HEK293 (cell line): ENCODE measurements around the gene USP12.
A peak's percentile ranks its signal among the peaks of the same experiment; 100 is the strongest.

Experiments
- CTCF ChIA-PET: fragments of 350-600 bp; formaldehyde crosslinking; extraction: SDS; loops from one replicate; lab custom pipeline; 2021; ENCODE audit warnings: antibody characterized with exemption; lab: Yijun Ruan, JAX
- POLR2A ChIA-PET: fragments of 300-600 bp; formaldehyde crosslinking; extraction: SDS; loops from one replicate; lab custom pipeline; 2020; ENCODE audit warnings: antibody characterized with exemption, inconsistent platforms; lab: Yijun Ruan, JAX
- H3K27ac ChIP-seq: fragments of 200-500 bp; sonication (Bioruptor generic); 2 replicates; pipeline ENCODE4 v1.5.1; 2014; ENCODE audit warnings: low read depth, low read length, control low read depth, inconsistent platforms; ENCODE audit errors: extremely low read depth
- H3K36me3 ChIP-seq, 2 experiments: fragments of 200-500 bp in 1 of 2; sonication (Bioruptor generic) in 1 of 2; 1 replicate in 1 of 2; 2 replicates in 1 of 2; pipeline ENCODE4 v1.5.1; 2014 to 2017; ENCODE audit warnings: inconsistent platforms in 2 of 2, low read length in 2 of 2; ENCODE audit not compliant: control insufficient read depth in 2 of 2, insufficient read depth in 1 of 2
- H3K4me1 ChIP-seq: fragments of 200-500 bp; sonication (Bioruptor generic); 2 replicates; pipeline ENCODE4 v1.5.1; 2014; ENCODE audit warnings: mild to moderate bottlenecking, low read length, inconsistent platforms; ENCODE audit not compliant: control insufficient read depth, insufficient read depth
- H3K4me3 ChIP-seq: 2 replicates; pipeline ENCODE4 v1.5.1; 2011; ENCODE audit warnings: low read depth, mild to moderate bottlenecking, control low read depth, low read length, moderate library complexity
- H3K9me3 ChIP-seq: fragments of 200-500 bp; sonication (Bioruptor generic); 2 replicates; pipeline ENCODE4 v1.5.1; 2014; ENCODE audit warnings: low read depth, low read length, inconsistent platforms; ENCODE audit not compliant: control insufficient read depth, insufficient read depth
- KLF16 ChIP-seq: fragments of 450-650 bp; formaldehyde crosslinking; IDR thresholded peaks from 2 replicates; pipeline ENCODE4 v1.5.1; 2017; ENCODE audit warnings: missing biosample characterization, missing genetic modification characterization
- KLF7 ChIP-seq: fragments of 450-650 bp; formaldehyde crosslinking; IDR thresholded peaks from 2 replicates; pipeline ENCODE4 v1.5.1; 2016; ENCODE audit warnings: missing biosample characterization, missing genetic modification characterization, borderline replicate concordance
- OSR2 ChIP-seq: fragments of 450-650 bp; formaldehyde crosslinking; IDR thresholded peaks from 2 replicates; pipeline ENCODE4 v1.5.1; 2016; ENCODE audit warnings: missing biosample characterization, missing genetic modification characterization
- PRDM6 ChIP-seq: fragments of 450-650 bp; formaldehyde crosslinking; IDR thresholded peaks from 2 replicates; pipeline ENCODE4 v1.5.1; 2017; ENCODE audit warnings: missing biosample characterization, missing genetic modification characterization
- ZBTB1 ChIP-seq: fragments of 450-650 bp; formaldehyde crosslinking; IDR thresholded peaks from 2 replicates; pipeline ENCODE4 v1.5.1; 2016; ENCODE audit warnings: missing biosample characterization, missing genetic modification characterization
- ZBTB7A ChIP-seq: fragments of 450-650 bp; formaldehyde crosslinking; IDR thresholded peaks from 2 replicates; pipeline ENCODE4 v1.5.1; 2016; ENCODE audit warnings: low read depth, missing biosample characterization, missing genetic modification characterization
- ZFP3 ChIP-seq: fragments of 450-650 bp; formaldehyde crosslinking; IDR thresholded peaks from 2 replicates; pipeline ENCODE4 v1.5.1; 2016; ENCODE audit warnings: low read depth, missing biosample characterization, missing genetic modification characterization
- ZFP37 ChIP-seq: fragments of 450-650 bp; formaldehyde crosslinking; IDR thresholded peaks from 2 replicates; pipeline ENCODE4 v1.5.1; 2016; ENCODE audit warnings: missing biosample characterization, missing genetic modification characterization
- ZIC2 ChIP-seq: fragments of 450-650 bp; formaldehyde crosslinking; IDR thresholded peaks from 2 replicates; pipeline ENCODE4 v1.5.1; 2016; ENCODE audit warnings: missing biosample characterization, missing genetic modification characterization
- ZNF140 ChIP-seq: fragments of 450-650 bp; formaldehyde crosslinking; IDR thresholded peaks from 2 replicates; pipeline ENCODE4 v1.5.1; 2016; ENCODE audit warnings: missing biosample characterization, missing genetic modification characterization
- ZNF16 ChIP-seq: fragments of 450-650 bp; formaldehyde crosslinking; IDR thresholded peaks from 2 replicates; pipeline ENCODE4 v1.5.1; 2016; ENCODE audit warnings: low read depth, missing biosample characterization, missing genetic modification characterization
- ZNF214 ChIP-seq: fragments of 450-650 bp; formaldehyde crosslinking; IDR thresholded peaks from 2 replicates; pipeline ENCODE4 v1.5.1; 2017; ENCODE audit warnings: missing biosample characterization, mild to moderate bottlenecking, missing genetic modification characterization, borderline replicate concordance
- ZNF266 ChIP-seq: fragments of 450-650 bp; formaldehyde crosslinking; IDR thresholded peaks from 2 replicates; pipeline ENCODE4 v1.5.1; 2016; ENCODE audit warnings: missing biosample characterization, missing genetic modification characterization, low read depth
- ZNF398 ChIP-seq: fragments of 450-650 bp; formaldehyde crosslinking; IDR thresholded peaks from 2 replicates; pipeline ENCODE4 v1.5.1; 2017; ENCODE audit warnings: missing biosample characterization, missing genetic modification characterization
- ZNF433 ChIP-seq: fragments of 450-650 bp; formaldehyde crosslinking; IDR thresholded peaks from 2 replicates; pipeline ENCODE4 v1.5.1; 2016; ENCODE audit warnings: missing biosample characterization, missing genetic modification characterization, low read depth
- ZNF488 ChIP-seq: fragments of 450-650 bp; formaldehyde crosslinking; IDR thresholded peaks from 2 replicates; pipeline ENCODE4 v1.5.1; 2016; ENCODE audit warnings: missing biosample characterization, missing genetic modification characterization
- ZNF580 ChIP-seq: fragments of 450-650 bp; formaldehyde crosslinking; IDR thresholded peaks from 2 replicates; pipeline ENCODE4 v1.5.1; 2016; ENCODE audit warnings: missing biosample characterization, missing genetic modification characterization
- ZNF624 ChIP-seq: fragments of 450-650 bp; formaldehyde crosslinking; IDR thresholded peaks from 2 replicates; pipeline ENCODE4 v1.5.1; 2017; ENCODE audit warnings: missing biosample characterization, missing genetic modification characterization
- ZNF747 ChIP-seq: fragments of 450-650 bp; formaldehyde crosslinking; IDR thresholded peaks from 2 replicates; pipeline ENCODE4 v1.5.1; 2016; ENCODE audit warnings: missing biosample characterization, missing genetic modification characterization
- ZNF76 ChIP-seq: fragments of 450-650 bp; formaldehyde crosslinking; IDR thresholded peaks from 2 replicates; pipeline ENCODE4; 2016; ENCODE audit warnings: low read depth, missing biosample characterization, missing genetic modification characterization, borderline replicate concordance
- ZNF791 ChIP-seq: fragments of 450-650 bp; formaldehyde crosslinking; IDR thresholded peaks from 2 replicates; pipeline ENCODE4 v1.5.1; 2016; ENCODE audit warnings: missing biosample characterization, missing genetic modification characterization
- TF ChIP-seq, protein P1 (sequence below): fragments of 450-650 bp; formaldehyde crosslinking; IDR thresholded peaks from 2 replicates; pipeline ENCODE4 v1.5.1; 2017; ENCODE audit warnings: missing biosample characterization, missing genetic modification characterization

Gene USP12

GRCh38 chr13:27091451-27091850 is 80.2 kb downstream of the USP12 start:
- H3K4me3 ChIP-seq = no peak overlapping the region
- H3K4me1 ChIP-seq = 0 out of 2 replicates have a peak, but pooled peaks cover 3% of the 10 kb centered on the region
- ChIA-PET CTCF (interaction anchor here (0.6 kb wide), 1 partner anchor 148 kb away, joined by 3 read pairs; no protein-coding TSS in a partner anchor), POLR2A (no interaction called here)
- TF ChIP-seq ZBTB7A = no peak
- TF ChIP-seq ZFP3 (tag by site-specific recombination) = no peak
- no peak for TF ChIP-seq OSR2
- no peak for TF ChIP-seq ZNF580
- TF ChIP-seq ZNF433 = no peak
- TF ChIP-seq ZNF214 (tag by site-specific recombination) = no peak
- peaks cover 9 to 66% of the 10 kb centered on the region in 2 experiments; a peak in 2 of 3 replicates for H3K36me3 ChIP-seq
- H3K9me3 ChIP-seq = no peaks in the 10 kb centered on the region
- H3K27ac ChIP-seq = no peak overlapping the region

GRCh38 chr13:27088619-27089018 is 83.0 kb downstream of the USP12 start:
- ChIA-PET CTCF (no interaction called here), POLR2A (no interaction called here)
- Histone ChIP-seq H3K9me3 (no peaks in the 10 kb centered on the region), H3K36me3 (peaks cover 3 to 51% of the 10 kb centered on the region in 2 experiments; a peak in 2 of 3 replicates), H3K4me3 (no peak overlapping the region), H3K27ac (no peak overlapping the region), H3K4me1 (0 out of 2 replicates have a peak, but pooled peaks cover 3% of the 10 kb centered on the region)
- TF ChIP-seq PRDM6 (tag by site-specific recombination) = no peak

- no peaks in the 10 kb centered on the region for H3K9me3 ChIP-seq
- POLR2A ChIA-PET = no interaction called here
- peaks cover 3 to 44% of the 10 kb centered on the region in 2 experiments; a peak in 2 of 3 replicates for H3K36me3 ChIP-seq
- CTCF ChIA-PET = no interaction called here
- H3K27ac ChIP-seq = no peak overlapping the region
- H3K4me3 ChIP-seq = no peak overlapping the region
- TF ChIP-seq, protein P1, sequence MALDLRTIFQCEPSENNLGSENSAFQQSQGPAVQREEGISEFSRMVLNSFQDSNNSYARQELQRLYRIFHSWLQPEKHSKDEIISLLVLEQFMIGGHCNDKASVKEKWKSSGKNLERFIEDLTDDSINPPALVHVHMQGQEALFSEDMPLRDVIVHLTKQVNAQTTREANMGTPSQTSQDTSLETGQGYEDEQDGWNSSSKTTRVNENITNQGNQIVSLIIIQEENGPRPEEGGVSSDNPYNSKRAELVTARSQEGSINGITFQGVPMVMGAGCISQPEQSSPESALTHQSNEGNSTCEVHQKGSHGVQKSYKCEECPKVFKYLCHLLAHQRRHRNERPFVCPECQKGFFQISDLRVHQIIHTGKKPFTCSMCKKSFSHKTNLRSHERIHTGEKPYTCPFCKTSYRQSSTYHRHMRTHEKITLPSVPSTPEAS (tag by site-specific recombination) = peak; percentile 78
- no peak for TF ChIP-seq ZNF266 (tag by site-specific recombination)
- TF ChIP-seq, all 188 proteins: peak for 1
- 0 out of 2 replicates have a peak, but pooled peaks cover 3% of the 10 kb centered on the region for H3K4me1 ChIP-seq
These were observed 84.9 kb downstream of the USP12 start for GRCh38 chr13:27086599-27087265.

GRCh38 chr13:27083183-27083582 is 88.4 kb downstream of the USP12 start:
- no peak for TF ChIP-seq KLF16 (tag by site-specific recombination)
- TF ChIP-seq ZNF747 (tag by site-specific recombination) = no peak
- TF ChIP-seq ZNF140 (tag by site-specific recombination) = no peak
- TF ChIP-seq ZNF76 = no peak
- TF ChIP-seq ZNF16 (tag by site-specific recombination) = no peak
- TF ChIP-seq ZNF398 (tag by site-specific recombination) = no peak
- TF ChIP-seq ZIC2 (tag by site-specific recombination) = no peak
- TF ChIP-seq ZNF791 (tag by site-specific recombination) = no peak
- no peak for TF ChIP-seq ZFP37 (tag by site-specific recombination)
- no peak for TF ChIP-seq ZNF624 (tag by site-specific recombination)
- TF ChIP-seq ZNF488 (tag by site-specific recombination) = no peak
- no peak for TF ChIP-seq KLF7
- no peak for TF ChIP-seq ZBTB1 (tag by site-specific recombination)
- Histone ChIP-seq H3K4me1 (no peaks in the 10 kb centered on the region), H3K36me3 (peaks cover 3 to 33% of the 10 kb centered on the region in 2 experiments; a peak in 2 of 3 replicates), H3K4me3 (no peak overlapping the region), H3K9me3 (no peaks in the 10 kb centered on the region), H3K27ac (no peak overlapping the region)
- POLR2A ChIA-PET = no interaction called here
- CTCF ChIA-PET = no interaction called here
